ENCODE data around the gene XKR8. TPM values are rescaled to one million over a fixed set of nuclear protein-coding genes. Genes with fewer than 3 reads are reported as not detected.

The XKR8 gene
- total and polyA plus RNA-seq, 9 of the 15 experiments (the other 6 are each of a cell fraction or from before 2014, with no cell fraction given), result 0.45 to 2.8 (median 1.7) TPM

DNA sequence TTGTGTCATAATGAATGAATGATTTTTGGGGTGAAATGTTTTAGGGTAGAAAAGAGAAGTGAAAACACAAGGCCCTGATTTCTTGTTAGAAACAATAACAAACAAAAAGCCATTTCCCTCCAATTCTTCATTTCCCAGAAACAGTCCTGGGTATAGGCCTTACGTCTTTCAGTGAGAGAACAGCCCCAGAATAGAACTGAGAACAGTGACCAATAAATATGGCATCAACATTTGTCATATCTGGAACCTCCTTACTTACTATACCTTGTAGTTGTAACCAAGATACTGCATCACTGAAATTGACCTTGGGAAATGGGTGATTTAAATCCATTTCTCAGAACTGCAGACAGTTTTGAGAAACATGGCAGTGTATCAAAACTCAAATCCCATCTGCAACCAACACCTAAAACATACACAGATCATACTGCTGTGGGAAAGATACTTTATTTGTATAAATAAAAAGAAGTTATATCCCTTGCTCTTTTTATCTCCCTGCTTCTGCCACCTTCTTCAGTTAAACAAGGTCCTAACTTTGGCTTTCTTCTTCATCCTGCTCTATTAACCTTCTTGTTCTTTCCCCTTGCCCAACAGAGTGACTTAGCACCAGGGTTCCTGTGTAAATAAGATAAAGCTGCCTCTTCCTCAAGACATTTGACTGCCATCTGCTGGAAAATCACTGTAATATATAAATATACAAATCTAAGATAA lies 19.5 kb downstream of the XKR8 start (continued):
- TF ChIP-seq, protein P1, sequence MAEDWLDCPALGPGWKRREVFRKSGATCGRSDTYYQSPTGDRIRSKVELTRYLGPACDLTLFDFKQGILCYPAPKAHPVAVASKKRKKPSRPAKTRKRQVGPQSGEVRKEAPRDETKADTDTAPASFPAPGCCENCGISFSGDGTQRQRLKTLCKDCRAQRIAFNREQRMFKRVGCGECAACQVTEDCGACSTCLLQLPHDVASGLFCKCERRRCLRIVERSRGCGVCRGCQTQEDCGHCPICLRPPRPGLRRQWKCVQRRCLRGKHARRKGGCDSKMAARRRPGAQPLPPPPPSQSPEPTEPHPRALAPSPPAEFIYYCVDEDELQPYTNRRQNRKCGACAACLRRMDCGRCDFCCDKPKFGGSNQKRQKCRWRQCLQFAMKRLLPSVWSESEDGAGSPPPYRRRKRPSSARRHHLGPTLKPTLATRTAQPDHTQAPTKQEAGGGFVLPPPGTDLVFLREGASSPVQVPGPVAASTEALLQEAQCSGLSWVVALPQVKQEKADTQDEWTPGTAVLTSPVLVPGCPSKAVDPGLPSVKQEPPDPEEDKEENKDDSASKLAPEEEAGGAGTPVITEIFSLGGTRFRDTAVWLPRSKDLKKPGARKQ (CRISPR knock-in tag; IDR thresholded peaks at IDR 0.05), result no peak
- TF ChIP-seq POLR3G (IDR thresholded peaks at IDR 0.05; ENCODE audit: extremely low read depth, insufficient read length, insufficient replicate concordance) (no peak), NR1H2 (CRISPR knock-in tag; IDR thresholded peaks at IDR 0.05) (no peak), HMG20B (CRISPR knock-in tag; IDR thresholded peaks at IDR 0.05) (no peak), TSC22D4 (tag; IDR thresholded peaks at IDR 0.05) (no peak), DACH1 (IDR thresholded peaks at IDR 0.05; ENCODE audit: partially characterized antibody) (peak; percentile 51), KDM5B (IDR thresholded peaks at IDR 0.05; ENCODE audit: insufficient replicate concordance, low read depth, low read length) (no peak), NR4A1 (CRISPR knock-in tag; IDR thresholded peaks at IDR 0.05) (no peak), NR4A1 (tag; IDR thresholded peaks at IDR 0.05) (no peak), KHSRP (IDR thresholded peaks at IDR 0.05) (peak; percentile 64), ZNF780A (CRISPR knock-in tag; IDR thresholded peaks at IDR 0.05) (no peak), SMARCE1 (IDR thresholded peaks at IDR 0.05) (peak; percentile 95), ZNF583 (CRISPR knock-in tag; IDR thresholded peaks at IDR 0.05) (no peak), ESRRA (IDR thresholded peaks at IDR 0.05; ENCODE audit: borderline replicate concordance, low read depth) (peak; percentile 84), ZNF445 (CRISPR knock-in tag; IDR thresholded peaks at IDR 0.05; ENCODE audit: low read depth) (no peak), RNF2 (IDR thresholded peaks at IDR 0.05) (peak; percentile 65), SNRNP70 (optimal IDR thresholded peaks at IDR 0.05; ENCODE audit: low read depth, low read length) (no peak), JUN (IDR thresholded peaks at IDR 0.05; ENCODE audit: borderline replicate concordance, low read depth, low read length) (peak; percentile 48; the same call in 1 of the 2 replicates), JUN (CRISPR knock-in tag; IDR thresholded peaks at IDR 0.05; ENCODE audit: borderline replicate concordance) (no peak)
- TF ChIP-seq, protein P2, sequence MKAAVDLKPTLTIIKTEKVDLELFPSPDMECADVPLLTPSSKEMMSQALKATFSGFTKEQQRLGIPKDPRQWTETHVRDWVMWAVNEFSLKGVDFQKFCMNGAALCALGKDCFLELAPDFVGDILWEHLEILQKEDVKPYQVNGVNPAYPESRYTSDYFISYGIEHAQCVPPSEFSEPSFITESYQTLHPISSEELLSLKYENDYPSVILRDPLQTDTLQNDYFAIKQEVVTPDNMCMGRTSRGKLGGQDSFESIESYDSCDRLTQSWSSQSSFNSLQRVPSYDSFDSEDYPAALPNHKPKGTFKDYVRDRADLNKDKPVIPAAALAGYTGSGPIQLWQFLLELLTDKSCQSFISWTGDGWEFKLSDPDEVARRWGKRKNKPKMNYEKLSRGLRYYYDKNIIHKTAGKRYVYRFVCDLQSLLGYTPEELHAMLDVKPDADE (conservative IDR thresholded peaks at IDR 0.05; ENCODE audit: control insufficient read depth, low read depth, low read length), result no peak
- TF ChIP-seq, protein P3, sequence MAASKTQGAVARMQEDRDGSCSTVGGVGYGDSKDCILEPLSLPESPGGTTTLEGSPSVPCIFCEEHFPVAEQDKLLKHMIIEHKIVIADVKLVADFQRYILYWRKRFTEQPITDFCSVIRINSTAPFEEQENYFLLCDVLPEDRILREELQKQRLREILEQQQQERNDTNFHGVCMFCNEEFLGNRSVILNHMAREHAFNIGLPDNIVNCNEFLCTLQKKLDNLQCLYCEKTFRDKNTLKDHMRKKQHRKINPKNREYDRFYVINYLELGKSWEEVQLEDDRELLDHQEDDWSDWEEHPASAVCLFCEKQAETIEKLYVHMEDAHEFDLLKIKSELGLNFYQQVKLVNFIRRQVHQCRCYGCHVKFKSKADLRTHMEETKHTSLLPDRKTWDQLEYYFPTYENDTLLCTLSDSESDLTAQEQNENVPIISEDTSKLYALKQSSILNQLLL (CRISPR knock-in tag; IDR thresholded peaks at IDR 0.05; ENCODE audit: borderline replicate concordance), result no peak
- TF ChIP-seq, protein P4, sequence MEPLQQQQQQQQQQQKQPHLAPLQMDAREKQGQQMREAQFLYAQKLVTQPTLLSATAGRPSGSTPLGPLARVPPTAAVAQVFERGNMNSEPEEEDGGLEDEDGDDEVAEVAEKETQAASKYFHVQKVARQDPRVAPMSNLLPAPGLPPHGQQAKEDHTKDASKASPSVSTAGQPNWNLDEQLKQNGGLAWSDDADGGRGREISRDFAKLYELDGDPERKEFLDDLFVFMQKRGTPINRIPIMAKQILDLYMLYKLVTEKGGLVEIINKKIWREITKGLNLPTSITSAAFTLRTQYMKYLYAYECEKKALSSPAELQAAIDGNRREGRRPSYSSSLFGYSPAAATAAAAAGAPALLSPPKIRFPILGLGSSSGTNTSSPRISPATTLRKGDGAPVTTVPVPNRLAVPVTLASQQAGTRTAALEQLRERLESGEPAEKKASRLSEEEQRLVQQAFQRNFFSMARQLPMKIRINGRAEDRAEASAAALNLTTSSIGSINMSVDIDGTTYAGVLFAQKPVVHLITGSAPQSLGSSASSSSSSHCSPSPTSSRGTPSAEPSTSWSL (CRISPR knock-in tag; IDR thresholded peaks at IDR 0.05; ENCODE audit: borderline replicate concordance), result no peak
- TF ChIP-seq, protein P5, sequence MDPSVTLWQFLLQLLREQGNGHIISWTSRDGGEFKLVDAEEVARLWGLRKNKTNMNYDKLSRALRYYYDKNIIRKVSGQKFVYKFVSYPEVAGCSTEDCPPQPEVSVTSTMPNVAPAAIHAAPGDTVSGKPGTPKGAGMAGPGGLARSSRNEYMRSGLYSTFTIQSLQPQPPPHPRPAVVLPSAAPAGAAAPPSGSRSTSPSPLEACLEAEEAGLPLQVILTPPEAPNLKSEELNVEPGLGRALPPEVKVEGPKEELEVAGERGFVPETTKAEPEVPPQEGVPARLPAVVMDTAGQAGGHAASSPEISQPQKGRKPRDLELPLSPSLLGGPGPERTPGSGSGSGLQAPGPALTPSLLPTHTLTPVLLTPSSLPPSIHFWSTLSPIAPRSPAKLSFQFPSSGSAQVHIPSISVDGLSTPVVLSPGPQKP (CRISPR knock-in tag; IDR thresholded peaks at IDR 0.05), result no peak
